Fibroblast of gingiva (primary cell): ENCODE measurements around the gene CLSTN2.
A peak's percentile ranks its signal among the peaks of the same experiment; 100 is the strongest.

ENCODE experiments used
- DNase-seq: peaks from one replicate; pipeline ENCODE4 v3.0.0-alpha.2; 2011; ENCODE audit warnings: low read depth

Gene CLSTN2

DNA sequence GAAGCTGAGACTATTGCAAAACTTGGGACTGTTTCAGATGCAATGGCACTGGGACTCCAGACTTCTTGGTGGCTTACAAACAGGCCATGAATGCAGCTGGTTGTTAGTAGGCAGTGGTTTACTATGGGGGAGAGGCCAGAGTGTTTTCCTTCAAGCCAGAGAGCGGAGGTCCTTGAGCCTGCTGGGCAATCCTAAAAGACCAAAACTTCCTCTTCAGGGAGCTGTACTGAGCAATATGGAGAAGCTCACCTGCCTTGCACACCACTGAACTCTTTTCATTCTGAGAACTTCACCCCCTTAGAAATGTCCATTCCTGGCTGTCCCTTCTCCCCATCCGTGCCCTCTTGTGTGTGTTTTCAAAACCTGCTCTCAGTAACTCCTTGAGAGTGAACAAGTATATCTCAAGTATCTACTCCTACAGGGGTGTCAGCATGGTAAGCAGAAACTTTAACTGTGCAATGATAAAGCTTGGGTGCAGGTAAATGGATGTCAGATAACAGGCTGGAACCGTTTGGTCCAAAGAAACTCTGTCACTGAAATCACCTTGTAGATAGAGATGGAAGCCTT is 213.9 kb downstream of the CLSTN2 start:
- no peak for DNase-seq

DNA sequence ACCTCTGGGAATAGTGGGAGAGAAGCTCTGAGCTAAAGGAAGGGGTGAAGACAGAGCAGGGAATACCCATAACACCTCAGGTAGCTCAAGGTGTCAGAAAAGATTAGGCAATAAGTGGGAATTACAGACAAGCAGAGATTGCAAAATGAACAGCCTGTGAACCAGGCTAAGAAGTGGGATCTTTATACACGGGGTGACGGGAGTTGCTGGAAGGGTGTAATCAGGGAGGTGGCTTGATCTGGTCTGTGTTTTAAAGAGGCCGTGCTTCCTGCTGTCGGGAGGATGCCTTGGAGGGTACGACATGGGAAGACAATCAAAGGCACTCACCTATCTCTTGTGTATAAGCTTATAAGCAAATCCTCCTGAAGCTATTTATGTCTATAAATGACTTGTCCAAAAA is 216.3 kb downstream of the CLSTN2 start:
- no peak for DNase-seq

DNA sequence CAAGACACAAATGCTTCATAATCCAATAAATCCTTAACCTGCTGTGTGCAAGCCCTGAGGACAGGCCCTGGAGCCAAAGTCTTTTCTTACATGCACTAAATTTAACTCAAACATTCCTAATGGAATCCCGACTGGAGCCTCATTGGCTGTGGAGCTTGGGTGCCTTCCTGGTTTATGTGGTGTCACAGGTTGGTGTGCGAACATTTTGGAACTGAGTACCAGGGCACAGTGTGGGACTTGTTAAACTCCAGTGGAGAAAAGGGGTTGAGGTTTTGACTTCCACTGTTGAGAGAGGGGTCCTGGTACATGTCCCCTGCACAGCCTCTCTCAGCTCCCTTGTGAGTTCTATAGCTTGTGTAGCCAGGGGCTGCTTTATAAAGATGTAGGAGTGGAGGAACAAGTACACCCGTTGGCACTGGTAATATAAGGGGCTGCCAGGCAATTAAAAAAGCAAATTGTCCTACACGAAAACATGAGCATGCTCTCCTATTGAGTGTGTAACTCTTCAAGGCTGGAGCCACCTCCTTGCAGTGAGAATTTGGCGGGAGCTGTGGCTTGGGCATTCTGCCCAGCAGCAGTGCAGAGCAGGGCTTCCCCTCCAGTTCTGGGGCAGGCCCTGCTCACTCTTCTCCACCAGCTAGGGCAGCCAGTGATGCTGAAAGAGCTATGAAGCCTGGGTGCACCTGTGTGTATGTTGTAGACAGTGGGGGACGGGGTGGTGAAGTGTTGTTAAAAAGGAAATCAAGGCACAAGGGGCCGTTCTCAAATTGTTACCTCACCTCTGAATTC is 218.1 kb downstream of the CLSTN2 start:
- DNase-seq: no peak

DNA sequence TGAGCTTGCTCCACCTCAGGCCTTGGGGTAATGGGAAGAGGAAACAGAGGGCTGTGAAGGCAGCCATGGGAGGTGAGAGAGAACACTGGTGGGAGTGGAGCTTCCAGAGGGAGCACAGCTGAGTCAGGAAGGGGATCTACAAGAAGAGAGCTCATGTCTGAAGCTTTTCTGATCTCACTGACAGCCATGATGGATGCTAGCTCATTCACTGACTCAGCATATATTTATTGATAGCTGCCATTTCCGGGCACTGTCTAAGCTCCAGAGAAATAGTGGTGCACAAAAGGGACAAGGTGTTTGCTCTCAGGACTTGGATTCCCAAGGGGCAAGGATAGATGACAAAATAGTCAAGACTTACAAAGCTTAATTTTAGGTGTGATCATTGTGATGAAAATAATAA is 218.8 kb downstream of the CLSTN2 start:
- no peak for DNase-seq

DNA sequence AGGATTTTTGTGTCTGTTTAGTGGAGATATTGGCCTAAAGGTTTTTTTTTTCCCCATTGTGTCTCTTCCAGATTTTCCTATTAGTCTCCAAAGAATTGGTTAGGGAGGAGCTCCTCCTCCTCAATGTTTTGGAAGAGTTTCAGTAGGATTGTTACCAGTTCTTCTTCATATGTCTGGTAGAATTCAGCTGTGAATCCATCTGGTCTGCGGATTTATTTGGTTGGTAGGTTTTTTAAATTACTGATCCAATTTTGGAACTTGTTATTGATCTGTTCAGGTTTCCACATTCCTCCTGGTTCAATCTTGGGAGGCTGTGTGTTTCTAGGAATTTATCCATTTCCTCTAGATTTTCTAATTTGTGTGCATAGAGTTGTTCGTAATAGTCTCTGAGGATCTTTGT is 222.2 kb downstream of the CLSTN2 start:
- DNase-seq: no peak

DNA sequence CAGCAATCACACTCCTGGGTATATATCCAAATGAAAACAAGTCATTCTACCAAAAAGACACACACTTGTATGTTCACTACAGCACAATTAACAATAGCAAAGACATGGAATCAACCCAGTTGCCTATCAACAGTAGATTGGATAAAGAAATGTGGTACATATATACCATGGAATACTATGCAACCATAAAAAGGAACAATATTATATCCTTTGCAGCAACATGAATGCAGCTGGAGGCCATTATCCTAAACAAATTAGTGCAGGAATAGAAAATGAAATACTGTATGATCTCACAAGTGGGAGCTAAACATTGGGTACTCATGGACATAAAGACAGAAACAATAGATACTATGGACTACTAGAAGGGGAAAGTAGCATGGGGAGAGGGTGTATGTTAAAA is 224.7 kb downstream of the CLSTN2 start:
- no peak for DNase-seq

DNA sequence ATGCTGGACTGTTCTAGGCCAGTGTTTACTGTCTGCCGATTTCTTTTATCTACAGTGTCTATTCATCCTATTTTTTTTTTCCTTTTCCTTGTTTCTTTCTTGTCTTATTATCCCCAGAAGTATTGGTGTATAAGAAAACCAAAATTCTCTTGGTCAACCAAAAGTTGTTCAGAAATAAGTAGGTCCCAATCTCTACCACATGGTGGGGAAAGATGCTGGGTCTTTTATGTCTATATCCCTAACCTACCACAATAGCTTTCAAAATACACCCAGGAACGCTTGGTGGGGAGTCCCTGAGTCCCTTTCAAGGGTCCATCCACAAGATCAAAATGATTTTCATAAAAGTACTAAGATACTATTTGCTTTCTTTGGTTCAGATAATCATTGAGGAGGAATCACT is 225.6 kb downstream of the CLSTN2 start:
- no peak for DNase-seq

DNA sequence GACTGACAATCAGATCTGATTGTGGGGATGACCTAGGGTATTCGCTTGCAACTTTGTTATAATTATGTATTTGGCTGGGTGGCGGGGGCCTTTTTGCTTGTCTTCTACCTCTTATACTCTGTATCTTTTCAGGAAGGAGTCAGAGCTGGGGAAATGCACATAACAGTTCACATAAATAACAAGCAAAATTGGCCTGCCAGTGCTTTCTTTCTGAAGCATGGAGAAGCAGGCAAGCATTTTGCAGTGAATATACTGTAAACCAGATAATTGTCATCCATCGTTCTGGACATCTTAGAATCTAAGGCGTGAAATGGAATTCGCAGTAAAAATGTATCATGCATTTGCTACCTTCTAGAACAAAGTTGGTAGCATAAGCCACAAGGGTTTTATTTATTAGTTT is 227.6 kb downstream of the CLSTN2 start:
- DNase-seq: no peak

DNA sequence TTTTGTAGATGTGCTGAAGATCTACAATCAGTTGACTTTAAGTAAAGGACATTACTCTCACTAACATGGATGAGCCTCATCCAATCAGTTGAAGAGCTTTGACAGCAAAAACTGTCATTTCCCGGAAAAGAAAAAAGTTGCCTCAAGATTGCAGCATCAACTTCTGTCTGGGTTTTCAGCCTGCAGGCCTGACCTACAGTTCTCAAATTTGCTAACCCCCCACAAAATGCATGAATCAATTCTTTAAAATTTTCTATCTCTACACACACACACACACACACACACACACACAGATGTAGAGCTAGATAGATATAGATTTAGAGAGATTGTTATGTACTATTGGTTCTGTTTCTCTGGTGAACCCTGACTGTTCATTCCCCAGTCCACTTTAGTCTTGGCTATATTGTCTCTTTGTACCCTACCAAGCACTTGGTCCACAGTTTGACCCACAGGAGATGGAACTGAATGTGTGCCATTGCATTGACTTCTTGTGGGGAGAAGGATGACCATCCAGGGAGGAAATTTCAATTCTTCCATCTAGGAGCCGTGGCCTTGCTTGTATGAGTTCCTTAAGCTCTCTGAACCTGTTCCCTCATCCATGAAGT is 228.3 kb downstream of the CLSTN2 start:
- DNase-seq: no peak

DNA sequence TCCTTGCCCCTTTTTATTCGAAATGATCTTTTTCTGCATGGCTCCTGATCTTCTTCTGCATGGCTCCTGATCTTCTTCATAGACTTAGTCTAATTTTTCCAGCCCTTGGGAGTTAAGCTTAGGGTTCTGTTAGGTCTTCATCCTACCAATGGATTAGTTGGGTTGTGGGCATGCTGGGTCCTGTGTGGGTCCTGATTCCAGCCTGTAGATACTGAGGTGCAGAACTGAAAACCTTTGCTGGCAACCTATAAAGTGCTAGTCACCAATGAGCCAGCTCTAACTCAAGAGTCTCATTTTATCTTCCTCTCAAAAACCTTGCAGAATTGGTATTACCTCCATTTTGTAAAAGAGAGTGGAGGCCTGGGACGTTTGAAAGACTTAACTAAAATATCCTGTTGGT is 229.2 kb downstream of the CLSTN2 start:
- no peak for DNase-seq

DNA sequence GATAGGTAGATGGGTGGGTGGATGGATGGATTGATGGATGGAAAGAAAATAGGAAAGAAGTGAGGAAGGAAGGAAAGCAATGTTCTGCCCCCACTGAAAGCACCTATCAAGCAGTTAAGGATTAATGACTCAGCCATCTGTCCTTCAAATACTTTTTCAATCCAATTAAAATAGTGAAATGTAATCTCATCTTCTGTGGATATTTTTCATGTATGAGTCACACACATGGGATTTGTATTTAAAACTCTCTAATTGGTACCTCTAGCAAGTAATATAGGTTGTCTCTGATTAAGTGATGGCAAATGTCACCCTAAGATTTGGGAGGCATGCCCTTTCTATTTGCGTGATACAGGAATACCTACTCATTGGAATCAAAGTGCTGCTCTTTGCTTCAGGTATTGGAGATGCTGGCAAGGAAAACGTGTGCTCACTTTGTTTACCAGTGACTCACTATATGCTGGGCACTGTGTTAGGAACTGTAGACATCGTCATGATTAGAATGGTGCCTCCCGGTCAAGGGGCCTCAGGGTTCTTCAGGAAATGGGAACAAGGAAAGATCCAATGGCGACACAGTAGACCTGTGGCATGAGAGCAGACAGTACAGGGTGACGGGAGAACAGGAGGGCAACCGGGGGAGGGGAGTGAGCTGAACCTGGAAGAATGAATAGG is 230.1 kb downstream of the CLSTN2 start:
- DNase-seq: peak; percentile 31

DNA sequence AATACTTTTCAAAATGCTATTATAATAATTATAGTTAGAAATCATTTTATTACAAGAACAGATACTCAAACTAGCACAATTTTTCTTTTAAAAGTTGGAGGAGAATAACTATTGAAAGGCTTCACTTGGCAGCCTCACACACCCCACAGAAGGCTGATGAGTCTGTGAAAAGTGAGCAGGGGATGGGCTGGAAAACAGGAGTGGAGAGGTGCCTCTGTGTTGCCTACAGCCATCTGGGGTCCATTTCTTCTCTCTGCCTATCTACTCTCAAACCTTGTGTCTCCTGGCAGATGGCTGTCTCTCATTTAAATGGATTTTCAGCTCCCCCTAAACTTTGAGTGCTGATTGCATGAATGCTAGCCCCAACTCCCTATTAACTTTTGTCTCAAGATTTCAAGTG is 230.8 kb downstream of the CLSTN2 start:
- DNase-seq: no peak

DNA sequence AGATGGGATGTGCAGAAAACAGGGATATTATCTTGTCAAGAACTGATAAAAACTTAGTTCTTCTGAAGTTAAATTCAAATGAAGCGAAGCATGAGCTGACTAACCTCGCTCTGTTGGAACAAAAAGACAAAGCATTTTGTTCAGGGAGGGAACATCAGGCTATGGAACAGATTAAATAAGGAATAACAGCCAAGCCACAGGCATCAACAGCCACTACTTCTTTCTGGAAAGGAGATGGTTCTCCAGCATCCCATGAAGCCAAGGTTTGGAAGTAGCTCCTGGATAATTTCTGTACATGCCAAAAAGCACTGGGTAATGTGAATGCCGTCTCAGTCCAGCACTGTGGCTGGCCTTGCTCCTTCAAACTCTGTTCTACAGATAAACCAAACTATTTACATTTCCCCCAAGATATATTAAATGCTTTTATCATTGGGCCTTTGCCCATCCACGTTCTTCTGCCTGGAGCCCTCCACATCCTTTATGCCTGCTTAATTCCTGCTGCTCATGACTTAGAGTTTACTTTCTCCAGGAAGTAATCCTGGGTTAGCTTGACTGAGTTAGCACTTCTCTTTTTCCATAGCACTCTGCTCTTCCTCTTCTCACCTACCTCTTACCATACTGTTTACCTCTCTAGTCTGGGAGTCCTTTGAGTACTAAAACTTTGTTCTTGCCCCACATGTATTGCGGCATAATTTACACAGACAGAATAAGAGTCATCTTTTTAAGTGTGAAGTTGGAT is 232.0 kb downstream of the CLSTN2 start:
- peak; percentile 31 for DNase-seq

DNA sequence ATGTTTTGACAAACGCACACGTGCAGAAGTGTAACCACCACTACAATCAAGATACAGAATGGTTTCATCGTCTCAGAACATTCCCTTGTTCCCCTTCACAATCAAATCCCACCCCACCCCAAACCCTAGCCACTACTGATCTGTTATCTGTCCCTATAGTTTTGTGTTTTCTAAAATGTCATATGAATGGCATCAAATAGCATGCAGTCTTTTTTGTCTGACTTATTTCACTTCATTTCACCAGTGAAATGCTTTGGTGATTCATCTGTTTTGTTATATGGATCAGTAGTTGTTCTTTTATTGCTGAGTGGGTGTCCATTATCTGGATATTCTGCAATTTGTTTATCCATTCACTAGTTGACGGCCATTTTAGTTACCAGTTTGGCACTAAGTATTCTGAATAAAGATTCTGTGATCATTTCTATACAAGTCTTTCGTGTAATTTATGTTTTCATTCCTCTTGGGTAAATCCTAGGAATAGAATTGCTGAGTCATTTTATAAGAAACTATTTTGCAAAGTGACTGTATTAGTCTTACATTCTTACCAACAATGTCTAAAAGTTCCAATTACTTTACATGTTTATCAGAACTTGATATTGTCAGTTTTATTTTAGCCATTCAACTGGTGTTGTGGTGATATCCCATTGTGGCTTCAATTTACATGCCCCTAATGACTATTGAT is 232.8 kb downstream of the CLSTN2 start:
- DNase-seq: peak; percentile 5

DNA sequence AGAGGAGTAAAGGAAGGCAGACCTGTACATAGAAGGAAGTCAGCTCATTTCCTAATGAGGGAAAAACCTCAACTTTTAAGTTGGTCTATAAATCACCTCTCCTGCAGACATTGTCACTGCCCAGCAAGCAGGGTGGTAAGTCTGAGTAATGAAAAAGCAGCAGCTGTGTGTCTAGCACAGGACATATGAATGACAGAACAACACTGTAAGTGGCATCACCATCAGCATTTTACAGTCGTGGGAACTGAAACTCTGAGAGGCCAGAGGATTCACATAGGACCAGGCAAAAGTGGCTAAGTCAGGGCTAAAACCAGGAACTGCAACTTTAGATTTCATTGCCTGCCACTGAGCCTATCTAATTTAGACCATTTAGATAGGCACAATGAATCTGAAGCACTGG is 235.6 kb downstream of the CLSTN2 start:
- DNase-seq: no peak

DNA sequence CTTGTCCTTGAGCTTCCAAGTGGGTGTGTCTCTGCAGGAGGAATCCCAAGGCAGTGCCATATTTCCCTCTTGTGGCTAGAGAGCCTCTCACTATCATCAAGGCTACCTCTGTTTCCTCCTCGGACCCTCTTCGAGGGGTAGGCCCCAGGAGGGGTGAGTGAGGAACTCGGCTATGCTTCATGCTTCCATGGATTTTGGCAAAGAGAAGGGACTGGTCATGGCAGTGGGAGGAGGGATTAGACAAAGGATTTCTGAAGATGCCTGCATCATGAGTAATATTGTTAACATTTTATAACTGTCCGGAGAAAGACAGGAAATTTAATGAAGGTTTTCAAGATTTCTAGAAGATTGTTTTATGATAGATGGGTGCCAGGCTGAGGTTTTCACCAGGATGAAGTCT is 241.5 kb downstream of the CLSTN2 start:
- DNase-seq: no peak

DNA sequence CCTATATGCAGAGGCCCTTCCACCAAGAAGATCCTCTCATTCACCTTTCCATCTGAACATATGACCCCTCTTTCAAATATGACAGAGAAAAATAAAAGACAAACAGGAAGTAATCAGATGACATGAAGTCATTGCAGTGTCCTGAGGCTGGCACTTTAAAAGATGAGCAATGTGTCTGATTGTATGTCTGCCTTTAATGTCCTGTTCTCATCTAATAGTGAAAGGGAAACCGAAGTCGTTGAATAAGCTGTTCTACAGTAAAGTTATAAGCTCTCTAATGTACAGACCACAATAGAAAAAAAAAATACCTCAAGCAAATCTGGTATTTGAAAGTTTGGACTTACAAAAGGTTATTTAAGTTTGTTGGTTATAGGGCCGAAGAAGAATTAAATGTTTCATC is 243.0 kb downstream of the CLSTN2 start:
- no peak for DNase-seq

DNA sequence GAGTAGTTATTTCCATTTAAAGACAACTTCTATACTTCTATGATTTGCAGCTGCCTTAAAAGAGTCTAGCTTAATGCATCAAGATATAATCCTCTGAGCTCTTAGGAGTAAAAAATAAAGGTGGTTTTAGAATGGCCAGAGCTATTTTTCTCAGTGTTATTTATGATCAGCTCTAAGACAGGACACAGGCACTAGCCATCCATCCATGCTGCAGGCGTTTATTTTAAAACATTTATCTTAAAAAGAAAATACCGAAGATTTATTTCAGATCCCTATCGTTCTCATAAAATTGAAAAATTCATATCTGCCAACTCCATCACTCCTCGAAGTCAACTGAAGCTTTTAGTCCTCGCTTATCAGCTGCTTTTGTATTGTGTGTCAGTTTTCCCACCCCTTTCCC is 243.5 kb downstream of the CLSTN2 start:
- no peak for DNase-seq

DNA sequence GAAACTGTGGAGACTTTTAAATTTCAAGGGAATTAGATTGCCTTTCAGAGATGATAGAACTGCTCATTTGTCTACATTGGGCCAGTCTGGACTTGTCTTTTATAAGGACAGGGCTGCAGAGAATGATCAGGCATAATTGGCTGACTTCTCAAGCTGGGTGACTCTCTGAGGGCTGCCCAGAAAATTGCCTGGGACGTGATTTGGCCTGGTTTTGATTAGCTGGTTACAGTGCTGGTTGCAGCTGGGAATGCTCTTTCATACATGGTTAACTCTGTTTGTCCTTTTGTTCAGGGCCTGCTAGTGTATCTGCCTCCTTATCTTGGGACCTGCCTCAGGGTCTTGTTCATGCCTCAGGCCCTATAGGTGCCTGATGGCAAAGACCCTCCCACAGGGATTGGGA is 245.6 kb downstream of the CLSTN2 start:
- peak; percentile 20 for DNase-seq

DNA sequence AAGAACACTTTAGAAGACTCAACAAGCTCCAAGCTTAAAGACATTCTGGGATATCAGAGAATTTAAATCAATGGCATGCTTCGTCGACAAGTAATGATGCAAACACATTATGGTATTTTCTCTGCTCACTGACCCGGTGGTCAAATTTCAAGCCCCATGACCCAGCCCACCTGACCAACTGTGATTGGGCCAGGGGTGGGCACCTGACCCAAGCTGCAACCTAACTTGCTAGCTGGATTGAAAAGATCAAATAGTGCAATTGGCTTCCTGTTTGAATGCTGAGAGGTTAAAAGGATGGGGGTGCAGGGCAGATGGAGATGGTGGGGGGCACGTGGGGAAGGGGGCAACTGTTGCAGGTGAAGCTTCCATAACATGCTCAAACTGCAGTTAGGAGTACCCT is 250.4 kb downstream of the CLSTN2 start:
- no peak for DNase-seq

DNA sequence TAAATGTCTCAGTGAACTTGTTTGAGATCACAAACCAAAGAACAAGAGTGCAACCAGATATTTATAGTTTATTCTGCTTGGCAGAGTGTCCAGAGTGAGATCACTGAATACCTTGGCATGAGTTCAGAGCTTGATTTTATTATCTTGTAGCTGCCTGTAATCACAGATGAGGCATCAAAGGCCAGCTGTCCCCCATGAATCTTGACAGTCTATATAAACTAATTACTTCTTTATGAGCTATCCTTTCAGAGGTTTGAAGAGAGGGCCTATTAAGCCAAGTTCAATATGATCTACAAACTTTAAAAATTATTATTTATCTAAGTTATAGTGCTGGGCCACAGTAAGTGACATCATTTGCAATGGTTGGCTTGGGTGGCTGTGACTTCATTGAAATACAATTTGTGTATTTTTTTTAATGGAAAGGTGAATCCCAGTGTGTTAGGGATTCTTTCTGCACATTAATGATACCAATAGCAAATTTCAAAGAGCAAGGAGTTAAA is 251.5 kb downstream of the CLSTN2 start:
- peak; percentile 61 for DNase-seq

DNA sequence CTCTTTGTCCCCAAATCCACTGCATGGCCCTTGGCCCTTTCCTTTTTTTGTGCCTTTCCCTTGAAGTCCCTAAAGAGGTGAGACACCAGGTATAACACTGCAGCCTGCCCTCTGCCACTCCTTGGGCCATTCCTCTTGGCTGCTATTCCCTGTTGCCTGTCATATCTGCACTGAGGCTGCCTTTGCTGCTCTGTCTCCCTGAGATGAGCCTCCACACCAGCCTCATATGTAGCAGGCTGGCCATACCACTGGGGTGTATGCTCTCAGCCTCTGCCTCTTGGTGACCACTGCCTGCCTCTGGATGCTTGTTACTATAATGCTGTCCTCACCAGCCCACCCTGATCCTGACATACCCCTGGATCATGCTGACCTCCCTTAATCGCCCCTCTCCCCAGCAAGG is 252.0 kb downstream of the CLSTN2 start:
- no peak for DNase-seq
